Natural killer cell (primary cell): ENCODE measurements around the gene LMNA. TPM values are rescaled to one million over a fixed set of nuclear protein-coding genes. Genes with fewer than 3 reads are reported as not detected.

Source experiments
- ATAC-seq, 3 donors: fragments of 150-1000 bp in 2 of 3; fragments of 200-7000 bp in 1 of 3; cut with Tn5 transposase; 1 replicate in 1 of 3; 2 replicates in 2 of 3; pipeline ENCODE4 v1.10.0; 2021; ENCODE audit warnings: mild to moderate bottlenecking in 2 of 3, moderate library complexity in 2 of 3
- DNase-seq, 2 donors: peaks; one replicate each; pipeline versions ENCODE4 v3.0.0 to v3.0.0-alpha.2; 2013 to 2021; ENCODE audit warnings: mixed read lengths in 1 of 2
- H3K27ac ChIP-seq: one replicate; pipeline ENCODE4 v1.5.1; 2013; ENCODE audit warnings: mild to moderate bottlenecking, low read length
- H3K27me3 ChIP-seq: one replicate; pipeline ENCODE4 v1.6.1; 2013; ENCODE audit warnings: low read length; ENCODE audit not compliant: control insufficient read depth, insufficient read depth
- H3K36me3 ChIP-seq: one replicate; pipeline ENCODE4 v1.6.1; 2013; ENCODE audit warnings: low read length; ENCODE audit not compliant: control insufficient read depth, insufficient read depth
- H3K4me1 ChIP-seq: one replicate; pipeline ENCODE4 v1.6.1; 2013; ENCODE audit warnings: low read length; ENCODE audit not compliant: control insufficient read depth, insufficient read depth
- H3K4me3 ChIP-seq: one replicate; pipeline ENCODE4 v1.5.1; 2013; ENCODE audit warnings: low read length
- H3K9me3 ChIP-seq: one replicate; pipeline ENCODE4 v1.6.1; 2013; ENCODE audit warnings: low read length; ENCODE audit not compliant: control insufficient read depth, insufficient read depth
- H3K27ac Mint-ChIP-seq, 2 donors: one replicate each; pipeline ENCODE4 v1.8.0; 2022; ENCODE audit warnings: mild to moderate bottlenecking in 2 of 2, mixed read lengths in 2 of 2, moderate library complexity in 1 of 2
- H3K27me3 Mint-ChIP-seq, 2 donors: one replicate each; pipeline ENCODE4 v1.8.0; 2022; ENCODE audit warnings: low read depth in 2 of 2, mixed read lengths in 2 of 2
- H3K36me3 Mint-ChIP-seq: one replicate; pipeline ENCODE4 v1.8.0; 2022; ENCODE audit warnings: mixed read lengths
- H3K4me1 Mint-ChIP-seq, 2 donors: one replicate each; pipeline ENCODE4 v1.8.0; 2022; ENCODE audit warnings: mixed read lengths in 2 of 2
- H3K4me3 Mint-ChIP-seq: one replicate; pipeline ENCODE4 v1.8.0; 2022; ENCODE audit warnings: mild to moderate bottlenecking, moderate library complexity, mixed read lengths
- H3K9me3 Mint-ChIP-seq, 2 donors: one replicate each; pipeline ENCODE4 v1.8.0; 2022; ENCODE audit warnings: mixed read lengths in 2 of 2
- WGBS: methylation state at CpG from one replicate; pipeline ENCODE4 v1.1.7; 2013; ENCODE audit warnings: missing lambda C conversion rate; ENCODE audit not compliant: insufficient coverage; 5-methylcytosine and 5-hydroxymethylcytosine counted together
- intact Hi-C: fragments of 100-400 bp; cut with micrococcal nuclease; formaldehyde crosslinking; loops from one replicate; pipeline ENCODE4 v1.14.2; 2022
- total RNA-seq, 4 donors: library from RNA; stranded (reverse); fragments of 120-200 nt in 1 of 4; gene quantifications; one replicate each; pipeline versions ENCODE4 v1.2.3 to v1.2.4, GENCODE V29; 2013 to 2022
- TF ChIP-seq, protein P1 (sequence below): fragments of 200-600 bp; IDR thresholded peaks from one replicate; pipeline ENCODE4 v1.8.0; 2022; ENCODE audit warnings: antibody characterized with exemption

LMNA gene
- total RNA-seq, 3 donors from 2014 or later (not counting 1 experiment from before 2014, with no cell fraction given) = 201 to 504 (median 273) TPM

DNA sequence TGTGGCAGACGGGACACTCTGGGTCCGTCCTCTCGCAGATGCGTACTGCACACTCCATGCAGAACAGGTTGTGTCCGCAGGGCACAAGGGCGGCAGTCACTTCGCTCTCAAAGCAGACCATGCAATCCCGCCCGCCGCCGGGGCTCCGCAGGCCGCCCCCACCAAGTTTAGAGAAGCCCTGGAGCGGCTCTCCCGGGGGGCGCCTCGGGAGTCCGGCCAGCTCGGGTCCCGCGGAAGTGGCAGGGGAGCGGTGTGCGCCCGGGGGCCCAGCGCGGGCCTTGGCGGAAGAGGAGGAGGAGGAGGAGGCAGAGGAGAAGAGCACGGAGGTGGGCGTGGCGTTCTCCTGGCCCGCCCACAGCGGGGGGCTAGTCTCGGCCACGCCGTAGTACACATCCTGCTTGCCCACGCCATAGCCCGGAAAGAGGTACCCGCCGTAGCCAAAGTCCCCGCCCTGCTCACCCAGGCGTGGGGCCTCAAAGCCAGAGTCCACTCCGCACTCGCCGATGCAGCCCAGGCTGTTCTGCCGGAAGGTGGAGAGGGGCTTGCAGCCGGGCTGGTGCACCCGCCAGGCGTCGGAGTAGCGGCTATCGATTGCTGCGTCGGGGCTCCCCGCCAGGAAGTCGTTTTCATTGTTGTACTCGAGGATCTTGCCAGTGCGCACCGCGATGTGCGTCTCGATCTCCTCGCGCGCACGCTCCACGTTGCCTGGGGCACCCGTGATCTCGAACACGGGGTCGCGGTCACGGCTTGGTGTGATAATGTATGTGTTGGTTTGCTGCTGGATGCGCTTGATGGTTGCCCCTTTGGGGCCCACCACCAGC, 37.7 kb upstream of the LMNA start:
- Mint-ChIP-seq H3K4me3 (peak overlapping the region; percentile 73), H3K27ac (no peak overlapping the region), H3K27me3 (peaks cover 0 to 16% of the 10 kb centered on the region in 2 donors), H3K36me3 (no peaks in the 10 kb centered on the region), H3K9me3 (no peaks in the 10 kb centered on the region), H3K4me1 (peaks cover 0 to 11% of the 10 kb centered on the region in 2 donors)
- Histone ChIP-seq H3K27me3 (peaks cover 5% of the 10 kb centered on the region), H3K27ac (no peak overlapping the region), H3K9me3 (no peaks in the 10 kb centered on the region), H3K4me3 (no peak overlapping the region), H3K4me1 (peaks cover 24% of the 10 kb centered on the region), H3K36me3 (no peaks in the 10 kb centered on the region)
- DNase-seq = peak in 1 of 2 donors; percentile 32
- whole genome bisulfite sequencing = 66% methylated on average over 73 of the region's 73 CpGs
- peak; percentile 69 to 86 (median 80) for ATAC-seq
- TF ChIP-seq, protein P1, sequence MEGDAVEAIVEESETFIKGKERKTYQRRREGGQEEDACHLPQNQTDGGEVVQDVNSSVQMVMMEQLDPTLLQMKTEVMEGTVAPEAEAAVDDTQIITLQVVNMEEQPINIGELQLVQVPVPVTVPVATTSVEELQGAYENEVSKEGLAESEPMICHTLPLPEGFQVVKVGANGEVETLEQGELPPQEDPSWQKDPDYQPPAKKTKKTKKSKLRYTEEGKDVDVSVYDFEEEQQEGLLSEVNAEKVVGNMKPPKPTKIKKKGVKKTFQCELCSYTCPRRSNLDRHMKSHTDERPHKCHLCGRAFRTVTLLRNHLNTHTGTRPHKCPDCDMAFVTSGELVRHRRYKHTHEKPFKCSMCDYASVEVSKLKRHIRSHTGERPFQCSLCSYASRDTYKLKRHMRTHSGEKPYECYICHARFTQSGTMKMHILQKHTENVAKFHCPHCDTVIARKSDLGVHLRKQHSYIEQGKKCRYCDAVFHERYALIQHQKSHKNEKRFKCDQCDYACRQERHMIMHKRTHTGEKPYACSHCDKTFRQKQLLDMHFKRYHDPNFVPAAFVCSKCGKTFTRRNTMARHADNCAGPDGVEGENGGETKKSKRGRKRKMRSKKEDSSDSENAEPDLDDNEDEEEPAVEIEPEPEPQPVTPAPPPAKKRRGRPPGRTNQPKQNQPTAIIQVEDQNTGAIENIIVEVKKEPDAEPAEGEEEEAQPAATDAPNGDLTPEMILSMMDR = no peak
- intact Hi-C loops = no loop called here

DNA sequence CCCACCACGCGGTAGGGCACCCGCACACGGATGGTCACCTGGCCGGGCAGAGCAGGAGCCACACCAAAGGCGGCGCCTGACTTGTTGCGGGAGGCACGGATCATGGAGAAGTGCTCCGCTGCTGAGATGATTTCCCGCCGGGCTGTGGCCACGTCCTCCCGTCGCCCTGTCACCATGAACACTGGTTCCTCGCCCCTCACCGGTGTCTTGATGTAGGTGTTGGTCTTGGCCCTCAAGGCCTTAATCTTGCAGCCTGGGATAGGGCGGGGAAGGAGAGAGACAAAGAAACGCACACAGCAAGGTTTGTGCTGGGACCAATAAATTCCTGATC, 37.1 kb upstream of the LMNA start:
- no peak for ATAC-seq
- 96% methylated on average over 18 of the region's 19 CpGs for WGBS
- H3K27me3 Mint-ChIP-seq = peaks cover 0 to 16% of the 10 kb centered on the region in 2 donors
- DNase-seq = no peak
- peaks cover 30% of the 10 kb centered on the region for H3K4me1 ChIP-seq
- no peak overlapping the region for H3K4me3 ChIP-seq
- H3K27ac ChIP-seq = no peak overlapping the region
- no peak overlapping the region for H3K27ac Mint-ChIP-seq
- intact Hi-C loops = no loop called here
- H3K36me3 Mint-ChIP-seq = no peaks in the 10 kb centered on the region
- TF ChIP-seq, protein P1 = no peak
- H3K36me3 ChIP-seq = no peaks in the 10 kb centered on the region
- H3K9me3 ChIP-seq = no peaks in the 10 kb centered on the region
- H3K9me3 Mint-ChIP-seq = no peaks in the 10 kb centered on the region
- H3K4me1 Mint-ChIP-seq = peaks cover 0 to 14% of the 10 kb centered on the region in 2 donors
- H3K4me3 Mint-ChIP-seq = peak overlapping the region; percentile 73
- H3K27me3 ChIP-seq = peaks cover 8% of the 10 kb centered on the region

DNA sequence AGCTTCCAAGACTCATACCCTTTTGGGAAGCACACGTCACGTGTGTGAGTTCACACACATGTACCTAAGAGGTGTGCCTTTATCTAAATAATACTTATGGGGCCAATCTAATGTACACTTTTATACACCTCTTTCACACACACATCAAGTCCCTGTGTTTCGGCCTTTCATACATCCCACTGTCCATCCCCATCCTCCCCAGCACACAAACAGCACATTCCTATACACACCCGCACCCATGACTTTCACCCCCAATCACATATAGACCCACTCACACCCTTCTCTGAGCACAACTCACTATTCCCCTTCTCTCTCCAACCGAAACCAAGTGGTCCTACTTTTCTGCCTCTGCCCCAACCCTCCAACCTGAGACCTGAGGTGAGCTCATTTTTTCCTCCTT, 35.8 kb upstream of the LMNA start:
- 88% methylated on average over 5 of the region's 5 CpGs for WGBS
- Histone ChIP-seq H3K27ac (no peak overlapping the region), H3K27me3 (peaks cover 11% of the 10 kb centered on the region), H3K4me3 (no peak overlapping the region), H3K4me1 (peaks cover 37% of the 10 kb centered on the region), H3K9me3 (no peaks in the 10 kb centered on the region), H3K36me3 (no peaks in the 10 kb centered on the region)
- Mint-ChIP-seq H3K4me3 (peak overlapping the region; percentile 33), H3K27ac (no peak overlapping the region), H3K27me3 (peaks cover 0 to 25% of the 10 kb centered on the region in 2 donors), H3K36me3 (no peaks in the 10 kb centered on the region), H3K9me3 (no peaks in the 10 kb centered on the region), H3K4me1 (peaks cover 0 to 19% of the 10 kb centered on the region in 2 donors)
- no peak for ATAC-seq
- no peak for DNase-seq
- TF ChIP-seq, protein P1 = no peak
- intact Hi-C loops = no loop called here
